GM06990 (cell line): ENCODE measurements around the gene TNFRSF9.

ENCODE experiments used
- DNase-seq: peaks from one replicate; pipeline ENCODE4 v3.0.0-alpha.2; 2011; ENCODE audit not compliant: insufficient read length; ENCODE audit errors: extremely low read depth
- H3K27me3 ChIP-seq: replicated peaks from 2 replicates; pipeline ENCODE4 v1.6.0; 2011; ENCODE audit warnings: low read length; ENCODE audit not compliant: control insufficient read depth, insufficient read depth
- H3K36me3 ChIP-seq: 2 replicates; pipeline ENCODE4 v1.5.1; 2011; ENCODE audit warnings: low read length; ENCODE audit not compliant: control insufficient read depth, insufficient read depth
- H3K4me3 ChIP-seq: replicated peaks from 2 replicates; pipeline ENCODE4 v1.5.1; 2011; ENCODE audit warnings: low read depth, mild to moderate bottlenecking, control low read depth, low read length
- TF ChIP-seq, protein P1 (sequence below): IDR thresholded peaks from 2 replicates; pipeline ENCODE4 v1.5.1; 2011; ENCODE audit warnings: low read length, control low read depth, mild to moderate bottlenecking, inconsistent platforms; ENCODE audit not compliant: insufficient read depth, poor library complexity, severe bottlenecking

TNFRSF9 gene

DNA sequence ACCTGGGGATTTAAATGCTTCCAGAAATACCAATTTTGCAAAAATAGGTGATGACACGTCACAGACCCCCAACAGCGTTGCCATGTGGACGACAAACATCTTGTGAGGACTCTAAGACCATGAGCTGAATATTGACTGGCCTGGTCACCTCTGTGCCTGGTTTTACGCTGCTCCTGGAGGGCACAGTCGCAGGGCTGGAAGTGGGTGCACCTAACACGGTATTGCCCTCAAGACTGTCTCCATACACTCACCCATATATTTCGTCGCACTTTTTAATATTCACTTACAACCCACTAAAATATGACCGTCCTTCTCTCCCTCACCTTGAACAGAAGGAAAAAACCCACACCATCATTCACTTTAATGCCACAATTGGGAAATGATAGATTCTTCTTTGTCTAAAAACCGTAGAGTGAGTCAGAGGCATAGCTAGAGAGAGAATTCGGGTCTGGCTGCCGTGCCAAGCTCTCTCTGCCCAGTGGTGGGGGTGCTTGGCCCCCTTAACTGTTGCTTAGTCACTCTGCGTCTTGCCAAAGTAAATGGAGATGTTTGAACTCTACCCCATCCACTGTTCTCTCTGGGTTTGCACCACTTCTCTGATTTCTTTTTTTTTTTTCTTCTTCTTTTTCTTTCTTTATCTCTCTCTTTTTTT, 47.0 kb downstream of the TNFRSF9 start:
- TF ChIP-seq, protein P1, sequence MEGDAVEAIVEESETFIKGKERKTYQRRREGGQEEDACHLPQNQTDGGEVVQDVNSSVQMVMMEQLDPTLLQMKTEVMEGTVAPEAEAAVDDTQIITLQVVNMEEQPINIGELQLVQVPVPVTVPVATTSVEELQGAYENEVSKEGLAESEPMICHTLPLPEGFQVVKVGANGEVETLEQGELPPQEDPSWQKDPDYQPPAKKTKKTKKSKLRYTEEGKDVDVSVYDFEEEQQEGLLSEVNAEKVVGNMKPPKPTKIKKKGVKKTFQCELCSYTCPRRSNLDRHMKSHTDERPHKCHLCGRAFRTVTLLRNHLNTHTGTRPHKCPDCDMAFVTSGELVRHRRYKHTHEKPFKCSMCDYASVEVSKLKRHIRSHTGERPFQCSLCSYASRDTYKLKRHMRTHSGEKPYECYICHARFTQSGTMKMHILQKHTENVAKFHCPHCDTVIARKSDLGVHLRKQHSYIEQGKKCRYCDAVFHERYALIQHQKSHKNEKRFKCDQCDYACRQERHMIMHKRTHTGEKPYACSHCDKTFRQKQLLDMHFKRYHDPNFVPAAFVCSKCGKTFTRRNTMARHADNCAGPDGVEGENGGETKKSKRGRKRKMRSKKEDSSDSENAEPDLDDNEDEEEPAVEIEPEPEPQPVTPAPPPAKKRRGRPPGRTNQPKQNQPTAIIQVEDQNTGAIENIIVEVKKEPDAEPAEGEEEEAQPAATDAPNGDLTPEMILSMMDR, result no peak
- H3K27me3 ChIP-seq, result no peaks in the 10 kb centered on the region
- DNase-seq, result no peak
- no peaks in the 10 kb centered on the region for H3K36me3 ChIP-seq
- H3K4me3 ChIP-seq, result no peak overlapping the region

DNA sequence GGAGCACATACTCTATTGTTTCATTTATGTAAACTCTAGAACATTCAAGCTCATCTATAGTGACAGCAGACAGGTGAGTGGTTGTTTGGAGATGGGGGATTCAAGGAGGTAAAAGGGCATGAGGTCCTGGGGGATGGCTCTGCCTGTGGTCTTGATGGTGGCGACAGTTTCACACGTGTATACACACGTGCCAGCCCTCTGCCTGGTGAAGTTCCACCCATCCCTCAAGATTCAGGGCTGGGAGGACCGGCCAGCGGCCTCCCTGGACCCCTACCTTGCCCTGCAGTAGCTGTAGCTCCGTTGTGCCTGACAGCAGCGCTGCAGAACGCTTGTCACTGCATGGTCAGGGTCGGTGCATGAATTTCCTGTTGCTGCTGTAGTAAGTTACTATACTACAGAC, 48.8 kb downstream of the TNFRSF9 start:
- Histone ChIP-seq H3K36me3 (no peaks in the 10 kb centered on the region), H3K4me3 (no peak overlapping the region), H3K27me3 (no peaks in the 10 kb centered on the region)
- DNase-seq, result no peak
- TF ChIP-seq, protein P1, result no peak

DNA sequence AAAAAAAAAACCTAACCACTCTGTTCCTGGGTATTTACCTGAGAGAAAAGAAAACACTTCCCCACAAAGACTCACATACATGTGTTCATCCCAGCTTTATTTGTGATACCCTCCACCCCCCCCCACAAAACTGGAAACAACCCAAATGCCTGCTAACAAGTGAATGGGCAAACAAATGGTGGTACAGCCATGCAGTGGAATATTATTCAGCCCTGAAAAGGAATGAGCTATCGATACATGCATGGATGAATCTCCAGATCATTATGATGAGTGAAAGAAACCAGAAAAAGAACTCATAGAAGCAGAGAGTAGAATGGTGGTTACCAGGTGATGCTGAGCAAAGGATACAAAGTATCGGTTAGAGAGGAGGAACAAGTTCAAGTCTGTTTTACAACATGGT, 49.8 kb downstream of the TNFRSF9 start:
- TF ChIP-seq, protein P1, result no peak
- no peak for DNase-seq
- Histone ChIP-seq H3K36me3 (no peaks in the 10 kb centered on the region), H3K27me3 (no peaks in the 10 kb centered on the region), H3K4me3 (no peak overlapping the region)

DNA sequence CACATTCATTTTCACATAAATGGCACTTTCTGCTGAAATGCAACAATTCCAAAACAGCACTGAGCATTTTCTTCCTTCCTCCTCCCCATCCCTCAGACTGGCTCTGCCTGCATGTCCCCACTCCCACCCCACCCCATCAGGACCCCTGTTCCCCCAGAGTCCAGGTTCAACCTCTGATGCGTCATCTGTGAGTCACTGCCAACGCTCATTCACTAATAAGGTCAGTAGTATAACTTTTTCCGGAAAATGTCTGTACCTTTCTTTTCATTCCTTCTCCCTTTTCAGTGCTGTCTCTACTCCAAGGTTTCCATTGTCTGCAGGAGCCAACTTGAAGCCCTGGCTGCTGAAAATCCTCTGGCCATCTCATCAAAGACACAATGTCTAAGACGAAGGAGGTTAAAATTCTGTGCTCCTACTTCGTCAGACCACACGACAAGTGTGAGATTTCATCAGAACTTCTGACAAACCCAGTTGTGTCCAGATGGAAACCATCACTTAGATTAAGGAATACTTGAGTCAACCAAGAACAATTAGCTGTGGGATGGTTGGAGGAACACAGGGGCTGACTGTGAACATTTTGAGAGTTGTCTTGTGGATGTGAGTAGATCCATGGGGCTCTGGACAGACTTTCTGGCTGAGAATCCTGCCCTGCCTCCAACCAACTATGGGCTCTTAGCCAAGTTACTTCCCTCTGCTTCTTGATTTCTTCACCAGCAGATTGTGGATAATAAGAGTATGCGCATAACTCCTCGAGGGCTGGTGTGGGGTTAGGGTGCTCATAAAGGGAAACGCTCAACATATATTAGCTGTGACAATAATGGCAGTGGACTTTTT, 52.2 kb downstream of the TNFRSF9 start:
- no peaks in the 10 kb centered on the region for H3K36me3 ChIP-seq
- DNase-seq, result no peak
- TF ChIP-seq, protein P1, result no peak
- no peaks in the 10 kb centered on the region for H3K27me3 ChIP-seq
- H3K4me3 ChIP-seq, result no peak overlapping the region

DNA sequence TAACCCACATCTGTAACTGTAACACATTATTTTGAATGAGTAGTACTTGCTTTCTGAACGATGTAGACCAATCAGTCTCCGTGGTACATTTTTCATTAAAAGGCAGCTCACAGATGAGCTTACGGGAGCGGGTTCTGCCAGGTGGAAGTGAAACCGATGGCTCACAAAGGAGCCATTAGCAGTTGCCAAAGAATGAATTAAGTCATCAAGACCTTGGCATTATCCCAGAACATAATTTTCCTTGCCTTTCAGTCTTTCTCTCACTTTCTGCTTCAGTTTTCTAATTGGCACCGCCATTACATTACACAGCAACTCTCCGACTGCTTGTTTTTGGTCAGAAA, 54.3 kb downstream of the TNFRSF9 start:
- TF ChIP-seq, protein P1, result no peak
- Histone ChIP-seq H3K4me3 (no peak overlapping the region), H3K27me3 (no peaks in the 10 kb centered on the region), H3K36me3 (no peaks in the 10 kb centered on the region)
- no peak for DNase-seq
